GDM1 (cell line): ENCODE measurements around the gene PCTP.

Experiments
- DNase-seq: peaks from one replicate; lab custom pipeline; 2025; lab: John Stamatoyannopoulos, UW

PCTP gene

GRCh38 chr17:55727920-55728319 is 22.9 kb upstream of the PCTP start:
- no peak for DNase-seq

GRCh38 chr17:55728361-55728760 is 22.5 kb upstream of the PCTP start:
- DNase-seq: no peak

- DNase-seq: no peak
Observed at GRCh38 chr17:55728833-55729232, 22.0 kb upstream of the PCTP start.

GRCh38 chr17:55729484-55729883 is 21.4 kb upstream of the PCTP start:
- DNase-seq: no peak

GRCh38 chr17:55730380-55730779 is 20.5 kb upstream of the PCTP start:
- DNase-seq: no peak

- no peak for DNase-seq
Observed at GRCh38 chr17:55730808-55731207, 20.0 kb upstream of the PCTP start.

- DNase-seq: no peak
Observed at GRCh38 chr17:55731586-55732250, 19.1 kb upstream of the PCTP start.

GRCh38 chr17:55734128-55734781 is 16.6 kb upstream of the PCTP start:
- DNase-seq: no peak

- DNase-seq: no peak
Observed at GRCh38 chr17:55735731-55736405, 15.0 kb upstream of the PCTP start.

GRCh38 chr17:55737976-55738501 is 12.8 kb upstream of the PCTP start:
- DNase-seq: no peak

GRCh38 chr17:55740511-55741355 is 10.1 kb upstream of the PCTP start:
- DNase-seq: no peak

- no peak for DNase-seq
Observed at GRCh38 chr17:55741356-55741700, 9.5 kb upstream of the PCTP start.

GRCh38 chr17:55742272-55743102 is 8.4 kb upstream of the PCTP start:
- no peak for DNase-seq

GRCh38 chr17:55743103-55743679 is 7.7 kb upstream of the PCTP start:
- DNase-seq: no peak

- no peak for DNase-seq
Observed at GRCh38 chr17:55745258-55745657, 5.6 kb upstream of the PCTP start.

- no peak for DNase-seq
Observed at GRCh38 chr17:55746466-55746865, 4.4 kb upstream of the PCTP start.

- DNase-seq: no peak
Observed at GRCh38 chr17:55747209-55747608, 3.6 kb upstream of the PCTP start.

GRCh38 chr17:55748841-55749240 is 2.0 kb upstream of the PCTP start:
- no peak for DNase-seq

GRCh38 chr17:55749985-55750384 is 866 bp upstream of the PCTP start:
- no peak for DNase-seq

GRCh38 chr17:55751720-55752250 is 934 bp downstream of the PCTP start:
- DNase-seq: no peak

GRCh38 chr17:55756689-55757088 is 5.8 kb downstream of the PCTP start:
- DNase-seq: no peak
